ENCODE results near the gene ZSWIM7.
A peak's percentile ranks its signal among the peaks of the same experiment; 100 is the strongest.

Gene ZSWIM7

GRCh38 chr17:15999141-15999973, at the start of gene ZSWIM7, which contains the start of gene TTC19:
Gene ZSWIM7, minus strand, starts transcription at chr17:15999704. Its CDS starts 110 bp downstream, at chr17:15999594.
Gene TTC19, plus strand, starts transcription at chr17:15999824. Its CDS starts 25 bp downstream, at chr17:15999849.
- no peak for TF ChIP-seq CTCF (IDR thresholded peaks at IDR 0.05; ENCODE audit: control insufficient read depth, insufficient read depth, low read depth, low read length, missing control alignments)
- peak; percentile 63 for DNase-seq (ENCODE audit: low read depth)
- H3K4me3 ChIP-seq (ENCODE audit: control insufficient read depth, low read depth, low read length): peak within 1 kb of the TSS; percentile 70

- DNase-seq (ENCODE audit: low read depth): no peak
- H3K4me3 ChIP-seq (ENCODE audit: control insufficient read depth, low read depth, low read length): no peak overlapping the region
- no peak for TF ChIP-seq CTCF (IDR thresholded peaks at IDR 0.05; ENCODE audit: control insufficient read depth, insufficient read depth, low read depth, low read length, missing control alignments)
Observed at GRCh38 chr17:16048811-16049449, 49.4 kb upstream of the ZSWIM7 start.

GRCh38 chr17:16046966-16047365, 47.5 kb upstream of the ZSWIM7 start:
- no peak overlapping the region for H3K4me3 ChIP-seq (ENCODE audit: control insufficient read depth, low read depth, low read length)
- TF ChIP-seq CTCF (IDR thresholded peaks at IDR 0.05; ENCODE audit: control insufficient read depth, insufficient read depth, low read depth, low read length, missing control alignments): no peak
- no peak for DNase-seq (ENCODE audit: low read depth)

GRCh38 chr17:16044487-16044886, 45.0 kb upstream of the ZSWIM7 start:
- TF ChIP-seq CTCF (IDR thresholded peaks at IDR 0.05; ENCODE audit: control insufficient read depth, insufficient read depth, low read depth, low read length, missing control alignments): no peak
- no peak overlapping the region for H3K4me3 ChIP-seq (ENCODE audit: control insufficient read depth, low read depth, low read length)
- no peak for DNase-seq (ENCODE audit: low read depth)

- no peak overlapping the region for H3K4me3 ChIP-seq (ENCODE audit: control insufficient read depth, low read depth, low read length)
- TF ChIP-seq CTCF (IDR thresholded peaks at IDR 0.05; ENCODE audit: control insufficient read depth, insufficient read depth, low read depth, low read length, missing control alignments): no peak
- peak; percentile 62 for DNase-seq (ENCODE audit: low read depth)
Observed at GRCh38 chr17:16040710-16041251, 41.3 kb upstream of the ZSWIM7 start.

- no peak for TF ChIP-seq CTCF (IDR thresholded peaks at IDR 0.05; ENCODE audit: control insufficient read depth, insufficient read depth, low read depth, low read length, missing control alignments)
- H3K4me3 ChIP-seq (ENCODE audit: control insufficient read depth, low read depth, low read length): no peak overlapping the region
- DNase-seq (ENCODE audit: low read depth): no peak
Observed at GRCh38 chr17:16037636-16038035, 38.1 kb upstream of the ZSWIM7 start.

Data from AG09309 (cell line).